GM12892 (cell line): ENCODE measurements around the gene MYOF.

Experiments
- POLR2A ChIP-seq: IDR thresholded peaks from 2 replicates; pipeline ENCODE4 v1.6.1; 2011; ENCODE audit warnings: low read depth, low read length, control low read depth
- POLR2AphosphoS5 ChIP-seq: IDR thresholded peaks from 2 replicates; pipeline ENCODE4 v1.6.1; 2011; ENCODE audit warnings: low read depth, low read length, control low read depth
- TAF1 ChIP-seq: IDR thresholded peaks from 2 replicates; pipeline ENCODE4 v1.6.1; 2011; ENCODE audit warnings: low read depth, mild to moderate bottlenecking, control low read depth, low read length, borderline replicate concordance

DNA sequence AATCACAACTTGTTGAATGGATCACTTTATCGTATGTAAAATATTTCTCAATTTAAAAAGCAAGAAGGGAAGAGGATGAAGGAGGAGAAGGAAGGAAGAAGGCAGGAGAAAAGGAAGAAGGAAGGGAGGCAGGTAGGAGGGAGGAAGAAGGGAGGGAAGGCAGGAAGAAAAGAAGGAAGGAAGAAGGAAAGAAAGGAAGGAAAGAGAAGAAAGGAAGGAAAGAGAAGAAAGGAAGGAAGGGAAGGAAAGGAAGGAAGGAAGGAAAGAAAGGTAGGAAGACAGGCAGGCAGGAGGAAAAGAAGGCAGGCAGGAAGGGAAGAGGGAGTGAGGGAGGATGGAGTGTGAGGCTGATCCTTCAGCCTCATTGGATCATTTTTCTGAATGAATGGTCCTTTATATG, 145.5 kb downstream of the MYOF start:
- no peak for TF ChIP-seq POLR2AphosphoS5
- no peak for TF ChIP-seq POLR2A
- no peak for TF ChIP-seq TAF1
